Right lobe of liver (tissue), 6 donors: ENCODE results near the gene LY86. TPM values are rescaled to one million over a fixed set of nuclear protein-coding genes. Genes with fewer than 3 reads are reported as not detected.

Experiments used
- ATAC-seq, 4 donors: fragments of 200-7000 bp; cut with Tn5 transposase; one replicate each; pipeline ENCODE4 v1.9.1; 2020; ENCODE audit warnings: mild to moderate bottlenecking in 4 of 4, moderate library complexity in 4 of 4
- DNase-seq, 3 donors: peaks; one replicate each; pipeline ENCODE4 v3.0.0-alpha.2; 2020
- H3K27ac ChIP-seq, 3 donors: fragments of 200-600 bp; one replicate each; pipeline ENCODE4 v1.8.0; 2022
- H3K27me3 ChIP-seq, 2 donors: fragments of 200-600 bp; one replicate each; pipeline ENCODE4 v1.8.0; 2022
- H3K36me3 ChIP-seq, 4 donors: fragments of 200-600 bp; sonication (generic) in 1 of 4; one replicate each; pipeline versions ENCODE4 v1.5.1 to v1.8.0; 2017 to 2022; ENCODE audit warnings: control low read depth in 1 of 4
- H3K4me1 ChIP-seq, 4 donors: fragments of 200-600 bp; sonication (generic) in 1 of 4; one replicate each; pipeline versions ENCODE4 v1.5.1 to v1.8.0; 2017 to 2022; ENCODE audit warnings: control low read depth in 1 of 4
- H3K4me3 ChIP-seq, 3 donors: fragments of 200-600 bp; one replicate each; pipeline ENCODE4 v1.8.0; 2022
- H3K9me3 ChIP-seq, 4 donors: fragments of 200-600 bp; sonication (generic) in 1 of 4; one replicate each; pipeline versions ENCODE4 v1.5.1 to v1.8.0; 2017 to 2022; ENCODE audit warnings: control low read depth in 1 of 4
- POLR2A ChIP-seq: fragments of 450-650 bp; IDR thresholded peaks from one replicate; pipeline ENCODE4 v1.6.1; 2017; ENCODE audit warnings: antibody characterized with exemption, mild to moderate bottlenecking
- WGBS: methylation state at CpG from one replicate; pipeline ENCODE4 v1.1.6; 2018; ENCODE audit warnings: low coverage, low lambda C conversion rate; ENCODE audit not compliant: insufficient coverage; ENCODE audit errors: missing lambda C conversion rate; 5-methylcytosine and 5-hydroxymethylcytosine counted together
- intact Hi-C, 2 donors: fragments of 100-400 bp; cut with DNase I; formaldehyde crosslinking; loops; one replicate each; pipeline versions ENCODE4 v1.11.2 to v1.14.1; 2022
- total RNA-seq, 6 experiments: library from RNA; depleted of rRNA in 2 of 6; stranded (reverse); fragments of >200 nt in 2 of 6; fragmentation: NEBNext Ultra II Directional in 3 of 6; extraction: Animal tissue kit (Norgen Biotek cat#: 25700) in 3 of 6; gene quantifications; one replicate each; pipeline versions ENCODE4 v1.1.0 to v1.2.4, GENCODE V29; 2016 to 2023
- TF ChIP-seq, protein P1 (sequence below), 4 donors: fragments of 200-600 bp in 3 of 4; fragments of 450-650 bp in 1 of 4; IDR thresholded peaks; one replicate each; pipeline versions ENCODE4 v1.5.1 to v1.8.0; 2016 to 2022; ENCODE audit warnings: antibody characterized with exemption in 4 of 4, mild to moderate bottlenecking in 2 of 4
- donor health status: DM: no; HTN: yes; CAD: no.
- donor health status: DM: no; HTN: no; CAD: no.
- donor health status: DM: no; HTN: no; CAD: no.
- donor health status: DM: no; HTN: yes; CAD: no.
- donor health status: DM: no; HTN: yes; CAD: no.

Gene LY86
- total RNA-seq, 6 experiments from 2014 or later: 1.2 to 4.3 (median 2.4) TPM

DNA sequence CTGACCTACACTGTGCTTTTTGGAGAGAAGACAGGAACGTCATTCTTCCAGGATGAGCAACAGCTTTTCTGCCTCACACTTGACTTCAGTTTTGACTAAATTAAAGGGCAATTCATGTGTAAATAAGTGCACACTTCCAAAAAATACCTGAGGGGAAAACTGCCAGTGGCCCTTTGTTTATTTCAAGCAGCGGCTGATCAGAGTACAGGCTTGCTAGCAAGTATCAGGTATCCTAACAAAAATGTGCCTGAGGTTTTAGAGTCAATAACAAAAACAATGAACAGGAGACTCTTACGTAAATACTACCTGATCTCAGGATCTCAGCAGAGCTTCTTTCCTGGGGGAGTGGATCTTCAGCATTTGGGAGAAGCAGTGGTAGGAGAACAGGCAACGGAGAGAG is 12.4 kb downstream of the LY86 start:
- no peak for DNase-seq
- 60% methylated on average over 4 of the region's 4 CpGs for WGBS
- H3K27ac ChIP-seq: no peak overlapping the region
- TF ChIP-seq, protein P1, sequence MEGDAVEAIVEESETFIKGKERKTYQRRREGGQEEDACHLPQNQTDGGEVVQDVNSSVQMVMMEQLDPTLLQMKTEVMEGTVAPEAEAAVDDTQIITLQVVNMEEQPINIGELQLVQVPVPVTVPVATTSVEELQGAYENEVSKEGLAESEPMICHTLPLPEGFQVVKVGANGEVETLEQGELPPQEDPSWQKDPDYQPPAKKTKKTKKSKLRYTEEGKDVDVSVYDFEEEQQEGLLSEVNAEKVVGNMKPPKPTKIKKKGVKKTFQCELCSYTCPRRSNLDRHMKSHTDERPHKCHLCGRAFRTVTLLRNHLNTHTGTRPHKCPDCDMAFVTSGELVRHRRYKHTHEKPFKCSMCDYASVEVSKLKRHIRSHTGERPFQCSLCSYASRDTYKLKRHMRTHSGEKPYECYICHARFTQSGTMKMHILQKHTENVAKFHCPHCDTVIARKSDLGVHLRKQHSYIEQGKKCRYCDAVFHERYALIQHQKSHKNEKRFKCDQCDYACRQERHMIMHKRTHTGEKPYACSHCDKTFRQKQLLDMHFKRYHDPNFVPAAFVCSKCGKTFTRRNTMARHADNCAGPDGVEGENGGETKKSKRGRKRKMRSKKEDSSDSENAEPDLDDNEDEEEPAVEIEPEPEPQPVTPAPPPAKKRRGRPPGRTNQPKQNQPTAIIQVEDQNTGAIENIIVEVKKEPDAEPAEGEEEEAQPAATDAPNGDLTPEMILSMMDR (IDR thresholded peaks at IDR 0.05): no peak
- TF ChIP-seq POLR2A: no peak
- intact Hi-C loops: no loop called here
- no peaks in the 10 kb centered on the region for H3K9me3 ChIP-seq
- H3K4me3 ChIP-seq: no peak overlapping the region
- H3K4me1 ChIP-seq: no peaks in the 10 kb centered on the region
- no peaks in the 10 kb centered on the region for H3K36me3 ChIP-seq
- no peaks in the 10 kb centered on the region for H3K27me3 ChIP-seq
- no peak for ATAC-seq

GRCh38 chr6:6602262-6602661 is 13.7 kb downstream of the LY86 start:
- DNase-seq (no peak), ATAC-seq (no peak)
- intact Hi-C loops: no loop called here
- WGBS: 68% methylated on average over 5 of the region's 5 CpGs
- no peak overlapping the region for H3K4me3 ChIP-seq
- no peaks in the 10 kb centered on the region for H3K27me3 ChIP-seq
- H3K9me3 ChIP-seq: no peaks in the 10 kb centered on the region
- H3K36me3 ChIP-seq: no peaks in the 10 kb centered on the region
- TF ChIP-seq, protein P1 (IDR thresholded peaks at IDR 0.05): no peak
- TF ChIP-seq POLR2A: no peak
- H3K27ac ChIP-seq: no peak overlapping the region
- H3K4me1 ChIP-seq: no peaks in the 10 kb centered on the region

GRCh38 chr6:6603317-6603716 is 14.8 kb downstream of the LY86 start:
- H3K4me1 ChIP-seq: no peaks in the 10 kb centered on the region
- TF ChIP-seq POLR2A: no peak
- TF ChIP-seq, protein P1 (IDR thresholded peaks at IDR 0.05): no peak
- H3K9me3 ChIP-seq: no peaks in the 10 kb centered on the region
- no peak for DNase-seq
- H3K4me3 ChIP-seq: no peak overlapping the region
- H3K36me3 ChIP-seq: no peaks in the 10 kb centered on the region
- intact Hi-C loops: no loop called here
- WGBS: 40% methylated on average over 1 of the region's 1 CpG
- no peak overlapping the region for H3K27ac ChIP-seq
- no peaks in the 10 kb centered on the region for H3K27me3 ChIP-seq
- no peak for ATAC-seq

GRCh38 chr6:6604015-6604414 is 15.5 kb downstream of the LY86 start:
- no peaks in the 10 kb centered on the region for H3K27me3 ChIP-seq
- H3K36me3 ChIP-seq: no peaks in the 10 kb centered on the region
- no peak overlapping the region for H3K4me3 ChIP-seq
- no peak overlapping the region for H3K27ac ChIP-seq
- DNase-seq (no peak), ATAC-seq (no peak)
- intact Hi-C loops: no loop called here
- H3K4me1 ChIP-seq: no peaks in the 10 kb centered on the region
- TF ChIP-seq POLR2A: no peak
- TF ChIP-seq, protein P1 (IDR thresholded peaks at IDR 0.05): no peak
- no peaks in the 10 kb centered on the region for H3K9me3 ChIP-seq

DNA sequence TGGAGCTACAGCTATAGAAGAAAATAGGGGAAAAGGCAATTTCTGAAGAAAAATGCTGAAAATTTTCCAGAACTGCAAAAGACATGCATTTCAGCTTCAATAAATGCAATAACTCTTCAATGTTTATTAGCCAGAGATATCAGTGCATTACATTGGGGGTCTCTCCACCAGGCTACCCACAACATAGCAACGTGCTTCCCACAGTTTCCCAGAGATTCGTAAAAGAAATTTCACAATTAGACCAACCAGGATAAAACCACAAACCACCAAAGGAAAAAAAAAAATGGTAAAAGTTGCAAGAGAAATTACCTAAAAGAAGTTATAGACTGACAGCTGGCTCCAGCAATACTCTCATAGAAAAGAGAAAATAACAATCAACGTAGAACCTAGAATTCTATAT is 16.0 kb downstream of the LY86 start:
- WGBS: 31% methylated on average over 3 of the region's 3 CpGs
- ATAC-seq (no peak), DNase-seq (no peak)
- Histone ChIP-seq H3K9me3 (no peaks in the 10 kb centered on the region), H3K4me3 (no peak overlapping the region), H3K36me3 (no peaks in the 10 kb centered on the region), H3K27me3 (no peaks in the 10 kb centered on the region), H3K27ac (no peak overlapping the region), H3K4me1 (no peaks in the 10 kb centered on the region)
- TF ChIP-seq POLR2A: no peak
- TF ChIP-seq, protein P1 (IDR thresholded peaks at IDR 0.05): no peak
- intact Hi-C loops: no loop called here
